OCI-LY1 (cell line): ENCODE measurements around the gene LRRC28.

ENCODE experiments used
- CTCF ChIP-seq: fragments of 200-600 bp; sonication (generic), shearing (Covaris generic); IDR thresholded peaks from 2 replicates; pipeline ENCODE4 v1.5.1; 2017; ENCODE audit warnings: mild to moderate bottlenecking, antibody characterized with exemption, low read length, moderate library complexity, mixed read lengths
- EZH2 ChIP-seq: fragments of 200-600 bp; sonication (generic), shearing (Covaris generic); IDR thresholded peaks from 2 replicates; pipeline ENCODE4 v1.8.0; 2017; ENCODE audit warnings: borderline replicate concordance, mixed run types, mild to moderate bottlenecking, antibody characterized with exemption, low read length, moderate library complexity, mixed read lengths

- TF ChIP-seq CTCF (peak; percentile 47), EZH2 (no peak)
Observed at GRCh38 chr15:99409097-99409473, 157.8 kb downstream of the LRRC28 start.
